ENCODE measurements around the gene GDPD3.

DNA sequence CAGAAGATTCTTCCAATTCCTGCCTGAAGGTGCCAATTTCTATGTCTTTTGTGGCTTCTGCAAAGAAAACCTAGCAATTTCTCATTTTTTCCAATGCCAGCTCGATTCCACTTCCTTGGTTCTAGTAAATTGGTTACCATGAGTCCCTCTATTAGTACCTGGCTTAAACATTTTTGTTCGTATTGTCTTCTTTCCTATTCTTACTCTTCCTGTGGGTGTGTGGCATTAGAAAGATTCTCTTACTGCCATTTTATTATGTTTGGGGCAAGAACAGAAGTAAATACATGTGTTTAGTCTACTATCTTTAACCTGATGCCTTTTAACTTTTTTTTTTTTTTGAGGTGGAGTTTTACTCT, 30.0 kb upstream of the GDPD3 start:
- TF ChIP-seq, protein P1, sequence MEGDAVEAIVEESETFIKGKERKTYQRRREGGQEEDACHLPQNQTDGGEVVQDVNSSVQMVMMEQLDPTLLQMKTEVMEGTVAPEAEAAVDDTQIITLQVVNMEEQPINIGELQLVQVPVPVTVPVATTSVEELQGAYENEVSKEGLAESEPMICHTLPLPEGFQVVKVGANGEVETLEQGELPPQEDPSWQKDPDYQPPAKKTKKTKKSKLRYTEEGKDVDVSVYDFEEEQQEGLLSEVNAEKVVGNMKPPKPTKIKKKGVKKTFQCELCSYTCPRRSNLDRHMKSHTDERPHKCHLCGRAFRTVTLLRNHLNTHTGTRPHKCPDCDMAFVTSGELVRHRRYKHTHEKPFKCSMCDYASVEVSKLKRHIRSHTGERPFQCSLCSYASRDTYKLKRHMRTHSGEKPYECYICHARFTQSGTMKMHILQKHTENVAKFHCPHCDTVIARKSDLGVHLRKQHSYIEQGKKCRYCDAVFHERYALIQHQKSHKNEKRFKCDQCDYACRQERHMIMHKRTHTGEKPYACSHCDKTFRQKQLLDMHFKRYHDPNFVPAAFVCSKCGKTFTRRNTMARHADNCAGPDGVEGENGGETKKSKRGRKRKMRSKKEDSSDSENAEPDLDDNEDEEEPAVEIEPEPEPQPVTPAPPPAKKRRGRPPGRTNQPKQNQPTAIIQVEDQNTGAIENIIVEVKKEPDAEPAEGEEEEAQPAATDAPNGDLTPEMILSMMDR (IDR thresholded peaks at IDR 0.05; ENCODE audit: borderline replicate concordance, extremely low read depth, low read length, poor library complexity, severe bottlenecking) = no peak
- TF ChIP-seq EZH2 (IDR thresholded peaks at IDR 0.05; ENCODE audit: borderline replicate concordance, low read depth, low read length, severe bottlenecking) = no peak

Measured in DND-41 (cell line).